Epithelial cell of esophagus (primary cell): ENCODE results near the gene LRRC75A.

Experiments
- DNase-seq: peaks from one replicate; pipeline ENCODE4 v3.0.0; 2010; ENCODE audit warnings: low read depth
- H3K4me3 ChIP-seq: 2 replicates; pipeline ENCODE4 v1.5.1; 2011; ENCODE audit warnings: mild to moderate bottlenecking, low read length, control low read depth
- TF ChIP-seq, protein P1 (sequence below): IDR thresholded peaks from 2 replicates; pipeline ENCODE4 v1.5.1; 2011; ENCODE audit warnings: low read depth, mild to moderate bottlenecking, low read length, control low read depth, inconsistent platforms; ENCODE audit not compliant: insufficient read depth; ENCODE audit errors: missing control alignments

LRRC75A gene

DNA sequence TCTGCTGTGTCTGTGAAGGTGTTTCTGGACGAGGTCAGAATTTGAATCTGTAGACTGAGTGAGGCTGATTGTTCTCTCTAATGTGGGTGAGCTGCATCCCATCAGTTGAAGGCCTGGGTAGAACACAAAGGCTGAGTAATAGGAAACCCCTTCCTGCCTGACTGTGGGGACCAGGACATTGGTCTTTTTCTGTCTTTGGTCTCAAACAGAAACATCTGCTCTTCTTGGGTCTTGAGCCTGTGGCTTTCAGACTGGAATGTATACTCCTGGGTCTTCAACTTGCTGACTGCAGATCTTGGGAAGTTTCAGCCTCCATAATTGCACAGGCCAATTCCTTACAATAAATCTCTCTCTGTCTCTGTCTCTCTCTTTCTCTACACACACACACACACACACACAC is 19.6 kb upstream of the LRRC75A start:
- TF ChIP-seq, protein P1, sequence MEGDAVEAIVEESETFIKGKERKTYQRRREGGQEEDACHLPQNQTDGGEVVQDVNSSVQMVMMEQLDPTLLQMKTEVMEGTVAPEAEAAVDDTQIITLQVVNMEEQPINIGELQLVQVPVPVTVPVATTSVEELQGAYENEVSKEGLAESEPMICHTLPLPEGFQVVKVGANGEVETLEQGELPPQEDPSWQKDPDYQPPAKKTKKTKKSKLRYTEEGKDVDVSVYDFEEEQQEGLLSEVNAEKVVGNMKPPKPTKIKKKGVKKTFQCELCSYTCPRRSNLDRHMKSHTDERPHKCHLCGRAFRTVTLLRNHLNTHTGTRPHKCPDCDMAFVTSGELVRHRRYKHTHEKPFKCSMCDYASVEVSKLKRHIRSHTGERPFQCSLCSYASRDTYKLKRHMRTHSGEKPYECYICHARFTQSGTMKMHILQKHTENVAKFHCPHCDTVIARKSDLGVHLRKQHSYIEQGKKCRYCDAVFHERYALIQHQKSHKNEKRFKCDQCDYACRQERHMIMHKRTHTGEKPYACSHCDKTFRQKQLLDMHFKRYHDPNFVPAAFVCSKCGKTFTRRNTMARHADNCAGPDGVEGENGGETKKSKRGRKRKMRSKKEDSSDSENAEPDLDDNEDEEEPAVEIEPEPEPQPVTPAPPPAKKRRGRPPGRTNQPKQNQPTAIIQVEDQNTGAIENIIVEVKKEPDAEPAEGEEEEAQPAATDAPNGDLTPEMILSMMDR, result no peak
- H3K4me3 ChIP-seq, result no peak overlapping the region
- DNase-seq, result no peak

DNA sequence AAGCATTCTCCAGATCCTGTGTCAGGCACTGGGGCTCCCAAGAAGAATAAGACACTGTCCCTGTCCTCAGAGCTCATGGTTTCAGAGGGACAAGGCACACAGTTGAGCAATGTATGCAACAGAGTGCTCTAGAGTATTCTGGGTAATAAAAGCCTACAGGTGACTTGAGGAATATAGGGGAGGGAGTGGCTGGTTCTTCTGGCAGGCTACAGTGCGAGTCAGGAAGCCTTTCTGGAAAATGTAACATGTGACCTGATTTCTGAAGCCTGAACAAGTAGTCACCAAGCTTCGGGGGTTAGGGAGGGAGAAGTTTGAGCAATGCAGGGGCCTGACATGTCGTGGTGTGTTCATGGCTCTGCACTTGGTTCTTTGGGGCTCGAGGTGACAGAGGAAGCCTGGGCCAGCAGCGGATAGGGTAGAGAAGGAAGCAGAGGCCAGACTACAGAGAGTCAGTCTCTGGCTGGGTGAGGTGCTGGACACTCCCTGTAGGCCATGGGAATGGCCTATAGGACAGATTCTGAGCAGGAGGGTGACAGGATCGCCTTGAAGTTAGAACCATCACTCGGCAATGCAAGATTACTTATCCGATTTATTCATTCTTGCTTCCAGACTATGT is 16.0 kb upstream of the LRRC75A start:
- TF ChIP-seq, protein P1, result peak; percentile 24
- no peak overlapping the region for H3K4me3 ChIP-seq
- DNase-seq, result peak; percentile 77

DNA sequence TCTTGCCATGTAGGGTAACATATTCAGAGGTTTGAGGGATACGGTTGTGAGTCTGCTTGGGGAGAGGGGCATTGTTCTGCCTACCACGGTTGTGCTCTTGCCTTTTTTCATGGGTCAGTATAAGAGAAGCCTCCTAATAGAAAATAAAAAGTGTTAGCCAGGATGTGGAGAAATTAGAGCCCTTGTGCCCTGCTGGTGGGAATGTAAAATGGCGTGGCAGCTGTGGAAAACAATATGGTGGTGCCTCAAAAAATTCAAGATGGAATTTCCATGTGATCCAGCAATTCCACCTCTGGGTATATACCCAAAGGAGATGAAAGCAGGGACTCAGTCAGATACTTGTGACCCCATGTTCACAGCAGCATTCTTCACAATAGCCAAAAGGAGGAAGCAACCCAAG is 14.2 kb upstream of the LRRC75A start:
- no peak for DNase-seq
- H3K4me3 ChIP-seq, result no peak overlapping the region
- TF ChIP-seq, protein P1, result peak; percentile 33

DNA sequence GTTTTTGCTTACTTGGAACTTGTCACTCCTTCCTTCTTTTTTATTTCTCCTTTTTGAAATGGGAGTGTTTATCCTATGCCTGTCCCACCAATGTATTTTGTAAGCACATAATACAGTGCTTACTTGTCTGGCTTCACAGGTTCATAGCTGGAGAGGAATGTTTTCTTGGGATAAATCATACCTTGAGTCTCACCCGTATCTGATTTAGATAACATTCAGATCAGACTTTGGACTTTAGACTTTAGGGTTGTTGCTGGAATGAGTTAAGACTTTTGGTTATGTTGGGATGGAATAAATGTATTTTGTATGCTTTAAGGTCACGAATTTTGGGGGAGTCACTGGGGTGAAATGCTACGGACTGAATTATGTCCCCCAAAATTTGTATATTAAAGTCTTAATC is 13.0 kb upstream of the LRRC75A start:
- no peak overlapping the region for H3K4me3 ChIP-seq
- TF ChIP-seq, protein P1, result no peak
- DNase-seq, result no peak

DNA sequence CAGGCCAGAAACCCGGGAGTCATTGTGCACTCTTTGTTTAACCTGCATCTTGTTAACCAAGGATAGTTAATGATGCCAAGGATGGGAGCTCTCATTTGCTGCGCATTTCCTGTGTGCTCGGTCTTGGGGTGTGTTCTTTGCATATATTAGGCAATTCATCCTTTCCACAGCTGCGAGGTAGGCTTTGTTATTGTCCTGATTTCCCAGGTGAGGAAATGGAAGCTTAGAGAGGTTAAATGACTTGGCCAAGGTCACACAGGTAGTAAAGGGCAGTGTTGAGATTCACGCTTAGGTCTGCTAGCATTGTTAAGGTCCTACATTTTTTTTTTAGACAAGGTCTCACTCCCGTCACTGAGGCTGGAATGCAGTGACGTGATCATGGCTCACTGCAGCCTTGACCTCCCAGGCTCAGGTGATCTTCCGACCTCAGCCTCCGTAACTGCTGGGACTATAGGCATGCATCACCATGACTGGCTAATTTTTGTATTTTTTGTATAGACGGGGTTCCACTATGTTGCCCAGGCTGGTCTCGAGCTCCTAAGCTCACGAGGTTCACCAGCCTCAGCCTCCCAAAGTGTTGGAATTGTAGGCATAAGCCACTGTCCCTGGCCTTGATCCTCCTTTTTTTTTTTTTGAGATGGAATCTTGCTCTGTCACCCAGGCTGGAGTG is 5.0 kb upstream of the LRRC75A start:
- TF ChIP-seq, protein P1, result no peak
- DNase-seq, result no peak
- H3K4me3 ChIP-seq, result no peak overlapping the region

DNA sequence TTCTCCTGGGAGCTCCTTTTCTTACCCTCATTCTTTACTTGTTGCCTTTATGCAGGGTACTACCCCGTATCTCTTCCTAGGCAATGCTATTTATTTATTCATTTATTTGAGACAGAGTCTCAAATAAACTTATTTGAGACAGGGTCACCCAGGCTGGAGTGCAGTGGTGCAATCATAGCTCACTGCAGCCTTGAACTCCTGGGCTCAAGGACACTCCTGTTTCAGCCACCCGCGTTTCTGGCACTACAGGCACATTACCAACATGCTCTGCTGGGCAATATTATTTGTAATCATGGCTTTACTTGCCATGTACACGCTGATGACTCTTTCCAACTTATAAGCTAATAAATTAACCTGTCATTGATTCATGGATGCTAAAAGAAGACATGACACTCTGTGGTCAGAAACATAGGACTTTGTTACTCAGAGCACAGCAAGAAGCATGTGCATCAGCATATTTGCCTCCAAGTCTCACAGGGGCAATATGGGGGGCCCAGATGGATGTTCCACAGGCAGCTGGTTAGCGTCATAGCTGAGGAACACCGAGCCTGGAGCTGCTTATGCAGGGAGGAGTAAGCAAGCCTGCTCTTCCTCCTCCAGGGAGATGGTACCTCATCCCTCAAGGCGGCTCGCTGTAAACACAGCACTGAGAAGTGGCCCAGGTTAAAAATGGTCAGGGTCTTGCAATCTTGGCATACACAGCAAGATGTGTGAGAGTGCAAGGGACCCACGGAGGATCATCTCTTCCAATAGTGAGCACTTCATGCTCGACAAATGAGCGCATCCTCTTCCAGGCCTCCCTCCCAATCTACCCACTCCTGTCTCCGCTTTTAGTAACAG is 4.2 kb upstream of the LRRC75A start:
- TF ChIP-seq, protein P1, result no peak
- no peak overlapping the region for H3K4me3 ChIP-seq
- no peak for DNase-seq

DNA sequence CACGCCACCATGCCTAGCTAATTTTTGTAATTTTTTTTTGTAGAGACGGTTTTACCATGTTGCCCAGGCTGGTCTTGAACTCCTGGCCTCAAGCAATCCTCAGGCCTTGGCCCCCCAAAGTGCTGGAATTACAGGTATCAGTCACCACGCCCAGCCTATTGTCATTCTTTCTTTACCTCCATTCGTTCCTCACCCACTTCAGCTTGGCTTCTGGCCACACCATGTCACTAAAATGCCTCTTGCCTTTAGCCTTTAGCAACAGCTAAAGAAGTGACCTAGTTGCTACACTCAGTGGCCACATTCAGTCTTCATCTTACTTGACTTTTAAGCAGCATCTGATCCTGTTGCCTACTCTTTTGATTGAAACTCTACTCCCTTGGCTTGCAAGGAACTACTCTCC is 3.6 kb upstream of the LRRC75A start:
- TF ChIP-seq, protein P1, result no peak
- no peak overlapping the region for H3K4me3 ChIP-seq
- DNase-seq, result no peak
